ENCODE results near the gene ABCF1.

The ABCF1 gene

DNA sequence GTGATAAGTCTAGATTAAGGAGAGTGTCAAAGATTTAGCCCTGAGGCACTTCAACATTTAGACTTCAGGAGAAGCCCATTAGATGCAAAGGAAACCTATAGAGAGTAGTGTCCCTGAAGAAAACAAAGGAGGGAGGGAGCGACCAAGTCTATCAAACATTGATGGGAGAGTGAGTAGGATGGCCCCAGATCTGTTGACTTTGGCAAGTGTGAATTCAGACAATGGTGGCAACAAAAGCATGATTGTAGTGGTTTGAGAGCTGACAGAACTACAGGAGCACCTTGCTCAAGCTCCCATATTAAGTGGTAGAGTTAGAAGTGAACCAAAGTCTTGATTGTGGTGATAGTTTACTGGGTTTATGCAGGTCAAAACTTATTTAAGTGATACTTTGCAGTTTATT, 979 bp upstream of the ABCF1 start:
- Histone ChIP-seq H3K27ac (no peak overlapping the region), H3K36me3 (ENCODE audit: insufficient read depth) (no peaks in the 10 kb centered on the region), H2AFZ (ENCODE audit: low read depth) (peak overlapping the region; percentile 89; the same call in 1 of the 2 replicates), H3K4me3 (IDR thresholded peaks at IDR 0.05; ENCODE audit: insufficient read depth, low read depth, low read length) (no peak overlapping the region), H3K79me2 (ENCODE audit: insufficient read depth, low read depth) (peaks cover 37% of the 10 kb centered on the region), H3K4me2 (peak overlapping the region; percentile 83), H4K20me1 (ENCODE audit: insufficient read depth) (0 out of 2 replicates have a peak, but pooled peaks cover 7% of the 10 kb centered on the region), H3K27me3 (ENCODE audit: insufficient read depth, low read depth) (no peaks in the 10 kb centered on the region; the same call in 1 of the 2 replicates), H3K9ac (peak overlapping the region; percentile 75; the same call in 1 of the 2 replicates), H3K4me1 (ENCODE audit: low read depth, poor library complexity, severe bottlenecking) (peaks cover 31% of the 10 kb centered on the region)
- TF ChIP-seq, protein P1, sequence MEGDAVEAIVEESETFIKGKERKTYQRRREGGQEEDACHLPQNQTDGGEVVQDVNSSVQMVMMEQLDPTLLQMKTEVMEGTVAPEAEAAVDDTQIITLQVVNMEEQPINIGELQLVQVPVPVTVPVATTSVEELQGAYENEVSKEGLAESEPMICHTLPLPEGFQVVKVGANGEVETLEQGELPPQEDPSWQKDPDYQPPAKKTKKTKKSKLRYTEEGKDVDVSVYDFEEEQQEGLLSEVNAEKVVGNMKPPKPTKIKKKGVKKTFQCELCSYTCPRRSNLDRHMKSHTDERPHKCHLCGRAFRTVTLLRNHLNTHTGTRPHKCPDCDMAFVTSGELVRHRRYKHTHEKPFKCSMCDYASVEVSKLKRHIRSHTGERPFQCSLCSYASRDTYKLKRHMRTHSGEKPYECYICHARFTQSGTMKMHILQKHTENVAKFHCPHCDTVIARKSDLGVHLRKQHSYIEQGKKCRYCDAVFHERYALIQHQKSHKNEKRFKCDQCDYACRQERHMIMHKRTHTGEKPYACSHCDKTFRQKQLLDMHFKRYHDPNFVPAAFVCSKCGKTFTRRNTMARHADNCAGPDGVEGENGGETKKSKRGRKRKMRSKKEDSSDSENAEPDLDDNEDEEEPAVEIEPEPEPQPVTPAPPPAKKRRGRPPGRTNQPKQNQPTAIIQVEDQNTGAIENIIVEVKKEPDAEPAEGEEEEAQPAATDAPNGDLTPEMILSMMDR (conservative IDR thresholded peaks at IDR 0.05; ENCODE audit: low read depth, low read length) = no peak

DNA sequence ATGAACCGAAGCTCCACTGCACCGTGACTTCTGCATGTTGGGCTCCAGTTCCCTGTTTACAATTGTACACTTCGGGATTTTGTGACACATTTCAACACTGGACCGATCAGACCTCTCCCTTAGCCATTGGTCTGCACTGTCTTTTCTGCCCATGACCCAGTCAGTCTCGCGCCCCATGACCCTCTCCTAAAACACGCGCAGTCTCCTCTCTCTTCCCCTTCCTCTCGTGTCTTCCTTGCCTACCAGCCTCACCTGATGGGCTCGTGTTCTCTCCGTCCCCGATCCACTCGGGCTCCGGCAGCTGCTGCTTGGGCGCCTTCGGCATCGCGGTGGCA, 535 bp upstream of the ABCF1 start:
- no peaks in the 10 kb centered on the region; the same call in 1 of the 2 replicates for H3K27me3 ChIP-seq (ENCODE audit: insufficient read depth, low read depth)
- H3K9ac ChIP-seq = peak overlapping the region; percentile 75
- H3K4me3 ChIP-seq (IDR thresholded peaks at IDR 0.05; ENCODE audit: insufficient read depth, low read depth, low read length) = peak overlapping the region; percentile 42
- H3K4me1 ChIP-seq (ENCODE audit: low read depth, poor library complexity, severe bottlenecking) = peaks cover 31% of the 10 kb centered on the region
- H3K27ac ChIP-seq = no peak overlapping the region
- peak overlapping the region; percentile 89 for H2AFZ ChIP-seq (ENCODE audit: low read depth)
- H4K20me1 ChIP-seq (ENCODE audit: insufficient read depth) = 0 out of 2 replicates have a peak, but pooled peaks cover 11% of the 10 kb centered on the region
- H3K36me3 ChIP-seq (ENCODE audit: insufficient read depth) = no peaks in the 10 kb centered on the region
- TF ChIP-seq, protein P1 (conservative IDR thresholded peaks at IDR 0.05; ENCODE audit: low read depth, low read length) = no peak
- peak overlapping the region; percentile 83 for H3K4me2 ChIP-seq
- peaks cover 41% of the 10 kb centered on the region for H3K79me2 ChIP-seq (ENCODE audit: insufficient read depth, low read depth)

DNA sequence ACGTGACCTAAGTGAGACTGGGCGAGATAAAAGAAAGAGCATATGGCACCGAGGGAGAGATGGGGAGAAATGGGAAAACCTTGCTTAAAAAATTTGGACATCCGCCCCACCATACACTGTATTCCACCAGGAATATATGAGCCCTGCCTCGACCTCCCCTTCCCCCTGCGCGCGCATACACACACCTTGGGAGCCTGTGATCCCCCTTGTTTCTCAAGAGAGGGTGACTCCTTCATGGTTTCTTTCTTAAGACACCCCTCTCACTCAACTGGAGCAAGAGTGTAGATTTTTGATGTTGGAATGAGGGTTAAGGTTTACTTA, 480 bp downstream of the ABCF1 start:
- TF ChIP-seq, protein P1 (conservative IDR thresholded peaks at IDR 0.05; ENCODE audit: low read depth, low read length) = no peak
- Histone ChIP-seq H3K9ac (peak overlapping the region; percentile 75), H2AFZ (ENCODE audit: low read depth) (peak overlapping the region; percentile 89), H3K4me3 (IDR thresholded peaks at IDR 0.05; ENCODE audit: insufficient read depth, low read depth, low read length) (peak overlapping the region; percentile 33), H3K4me2 (peak overlapping the region; percentile 66), H3K27ac (peak overlapping the region; percentile 61; the same call in 1 of the 2 replicates), H3K36me3 (ENCODE audit: insufficient read depth) (no peaks in the 10 kb centered on the region), H3K79me2 (ENCODE audit: insufficient read depth, low read depth) (peaks cover 49% of the 10 kb centered on the region), H4K20me1 (ENCODE audit: insufficient read depth) (0 out of 2 replicates have a peak, but pooled peaks cover 11% of the 10 kb centered on the region), H3K4me1 (ENCODE audit: low read depth, poor library complexity, severe bottlenecking) (peaks cover 31% of the 10 kb centered on the region), H3K27me3 (ENCODE audit: insufficient read depth, low read depth) (no peaks in the 10 kb centered on the region; the same call in 1 of the 2 replicates)

DNA sequence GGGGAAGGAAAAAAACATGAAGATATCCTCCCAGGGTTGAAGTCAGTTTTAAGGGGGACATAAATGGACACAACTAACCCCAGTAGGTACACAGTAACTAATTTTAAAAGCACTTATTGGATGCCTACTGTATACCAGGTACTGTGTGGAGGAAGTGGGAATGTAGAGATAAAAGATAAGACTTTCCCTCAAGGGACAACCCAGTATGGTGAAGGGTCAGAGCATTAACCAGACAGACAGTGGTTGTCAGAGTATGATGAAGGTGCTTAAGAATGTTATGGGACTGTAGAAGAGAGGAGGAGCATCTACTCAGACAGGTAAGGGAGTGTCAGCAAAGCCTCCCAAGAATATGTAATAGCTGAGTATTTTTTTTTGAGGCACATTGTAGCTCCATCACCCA, 906 bp downstream of the ABCF1 start:
- Histone ChIP-seq H4K20me1 (ENCODE audit: insufficient read depth) (0 out of 2 replicates have a peak, but pooled peaks cover 11% of the 10 kb centered on the region), H3K4me2 (peak overlapping the region; percentile 66), H3K36me3 (ENCODE audit: insufficient read depth) (no peaks in the 10 kb centered on the region), H3K4me1 (ENCODE audit: low read depth, poor library complexity, severe bottlenecking) (peaks cover 31% of the 10 kb centered on the region), H3K27ac (no peak overlapping the region), H2AFZ (ENCODE audit: low read depth) (no peak overlapping the region), H3K4me3 (IDR thresholded peaks at IDR 0.05; ENCODE audit: insufficient read depth, low read depth, low read length) (no peak overlapping the region), H3K79me2 (ENCODE audit: insufficient read depth, low read depth) (peaks cover 49% of the 10 kb centered on the region), H3K27me3 (ENCODE audit: insufficient read depth, low read depth) (no peaks in the 10 kb centered on the region; the same call in 1 of the 2 replicates), H3K9ac (peak overlapping the region; percentile 75; the same call in 1 of the 2 replicates)
- TF ChIP-seq, protein P1 (conservative IDR thresholded peaks at IDR 0.05; ENCODE audit: low read depth, low read length) = no peak

Measured in KMS-11 (cell line).